ENCODE results near the gene GRK2.

Gene GRK2

DNA sequence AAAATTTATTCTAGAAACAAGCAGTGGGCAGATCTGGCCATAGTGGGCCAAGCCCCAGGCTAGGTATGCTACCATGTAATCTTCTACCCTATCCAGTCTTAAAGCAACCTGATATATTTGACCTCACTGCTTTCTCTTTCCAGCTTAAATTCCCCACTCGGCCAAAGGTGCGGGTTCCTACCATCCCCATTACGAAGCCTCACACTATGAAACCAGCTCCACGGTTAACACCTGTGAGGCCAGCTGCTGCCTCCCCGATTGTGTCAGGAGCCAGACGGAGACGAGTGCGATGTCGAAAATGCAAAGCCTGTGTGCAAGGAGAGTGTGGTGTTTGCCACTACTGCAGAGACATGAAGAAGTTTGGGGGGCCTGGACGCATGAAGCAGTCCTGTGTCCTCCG is 21.2 kb upstream of the GRK2 start:
- DNase-seq (ENCODE audit: low spot score) = no peak
- Histone ChIP-seq H2AK5ac (ENCODE audit: low read depth, low read length) (no peak overlapping the region), H3K9me3 (replicated peaks in 1 of 2; ENCODE audit: control insufficient read depth in 2 of 2, insufficient read depth in 1 of 2, low read depth in 1 of 2, low read length in 2 of 2) (no peaks in the 10 kb centered on the region), H3K79me1 (ENCODE audit: low read depth, low read length) (no peaks in the 10 kb centered on the region), H3K4me2 (ENCODE audit: insufficient read depth, low read length, poor library complexity, severe bottlenecking) (no peak overlapping the region), H2BK5ac (ENCODE audit: low read length) (no peak overlapping the region), H3K36me3 (replicated peaks in 1 of 2; ENCODE audit: control insufficient read depth in 2 of 2, insufficient read depth in 2 of 2, low read length in 2 of 2) (peaks cover 48 to 80% of the 10 kb centered on the region in 2 donors), H3K23ac (ENCODE audit: low read depth, low read length, poor library complexity) (no peak overlapping the region), H3K4me3 (ENCODE audit: low read length in 2 of 2) (no peak overlapping the region), H3K4ac (ENCODE audit: low read length) (no peak overlapping the region), H2BK120ac (ENCODE audit: low read depth, low read length) (no peak overlapping the region), H3K4me1 (ENCODE audit: control insufficient read depth in 2 of 2, insufficient read depth in 1 of 2, low read depth in 1 of 2, low read length in 2 of 2) (peaks cover 4% of the 10 kb centered on the region in 2 donors), H4K91ac (ENCODE audit: low read depth, low read length, poor library complexity) (no peak overlapping the region), H3K9ac (ENCODE audit: low read depth, low read length, poor library complexity) (no peak overlapping the region), H3K27me3 (ENCODE audit: control insufficient read depth in 3 of 3, insufficient read depth in 3 of 3, low read depth in 1 of 3, low read length in 3 of 3) (no peaks in the 10 kb centered on the region), H2BK15ac (ENCODE audit: low read length) (no peak overlapping the region), H2AFZ (ENCODE audit: low read length) (no peak overlapping the region), H4K8ac (ENCODE audit: low read depth, low read length) (no peak overlapping the region), H3K14ac (ENCODE audit: low read length) (no peak overlapping the region), H3K27ac (replicated peaks; ENCODE audit: low read length) (no peak overlapping the region), H2BK12ac (ENCODE audit: low read length) (no peak overlapping the region), H3K18ac (ENCODE audit: low read length) (no peak overlapping the region)
- WGBS, 2 donors (ENCODE audit: extremely low coverage in 2 of 2, insufficient read length in 2 of 2, insufficient replicate concordance in 1 of 2) = no CpG with 5 or more reads among the region's 11 CpGs

DNA sequence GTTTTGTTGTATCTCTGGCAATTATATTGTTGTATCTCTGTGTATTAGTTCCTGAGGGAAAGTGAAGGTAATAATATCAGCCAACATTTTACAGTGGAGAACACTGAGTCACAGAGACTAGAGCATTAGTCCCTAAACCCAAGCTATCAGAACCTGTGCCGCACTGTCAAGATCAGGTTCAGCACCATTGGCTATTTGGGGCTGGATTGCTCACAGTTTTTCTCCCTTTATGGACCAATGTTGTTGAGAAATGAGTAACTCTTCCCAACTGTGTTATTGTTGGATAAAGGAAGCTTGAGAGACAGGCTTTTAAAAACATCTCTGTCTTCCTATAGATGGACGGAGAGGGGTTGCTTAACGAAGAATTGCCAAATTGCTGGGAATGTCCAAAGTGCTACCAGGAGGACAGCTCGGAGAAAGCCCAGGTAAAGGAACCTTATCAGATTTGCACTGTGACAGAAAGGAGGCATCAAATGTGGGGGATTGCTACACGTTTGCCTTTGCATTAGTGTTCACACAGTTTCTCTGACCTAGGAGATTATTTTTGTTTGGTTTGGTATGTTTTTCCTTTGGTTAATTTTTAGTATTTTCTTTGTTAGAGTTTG is 18.2 kb upstream of the GRK2 start:
- peaks cover 3% of the 10 kb centered on the region for H3K79me1 ChIP-seq (ENCODE audit: low read depth, low read length)
- no peak overlapping the region for H3K23ac ChIP-seq (ENCODE audit: low read depth, low read length, poor library complexity)
- H3K4me1 ChIP-seq (ENCODE audit: control insufficient read depth in 2 of 2, insufficient read depth in 1 of 2, low read depth in 1 of 2, low read length in 2 of 2) = no peaks in the 10 kb centered on the region
- no peak overlapping the region for H3K27ac ChIP-seq (replicated peaks; ENCODE audit: low read length)
- no peak for DNase-seq (ENCODE audit: low spot score)
- peaks cover 70 to 100% of the 10 kb centered on the region in 2 donors for H3K36me3 ChIP-seq (replicated peaks in 1 of 2; ENCODE audit: control insufficient read depth in 2 of 2, insufficient read depth in 2 of 2, low read length in 2 of 2)
- no peak overlapping the region for H3K14ac ChIP-seq (ENCODE audit: low read length)
- no peak overlapping the region for H3K9ac ChIP-seq (ENCODE audit: low read depth, low read length, poor library complexity)
- H2AFZ ChIP-seq (ENCODE audit: low read length) = no peak overlapping the region
- no peak overlapping the region for H3K4ac ChIP-seq (ENCODE audit: low read length)
- no peak overlapping the region for H3K4me3 ChIP-seq (ENCODE audit: low read length in 2 of 2)
- no peak overlapping the region for H2AK5ac ChIP-seq (ENCODE audit: low read depth, low read length)
- H3K18ac ChIP-seq (ENCODE audit: low read length) = no peak overlapping the region
- no peaks in the 10 kb centered on the region for H3K27me3 ChIP-seq (ENCODE audit: control insufficient read depth in 3 of 3, insufficient read depth in 3 of 3, low read depth in 1 of 3, low read length in 3 of 3)
- WGBS, 2 donors (ENCODE audit: extremely low coverage in 2 of 2, insufficient read length in 2 of 2, insufficient replicate concordance in 1 of 2) = no CpG with 5 or more reads among the region's 5 CpGs
- H2BK5ac ChIP-seq (ENCODE audit: low read length) = no peak overlapping the region
- no peak overlapping the region for H4K8ac ChIP-seq (ENCODE audit: low read depth, low read length)
- no peak overlapping the region for H2BK120ac ChIP-seq (ENCODE audit: low read depth, low read length)
- H3K4me2 ChIP-seq (ENCODE audit: insufficient read depth, low read length, poor library complexity, severe bottlenecking) = no peak overlapping the region
- no peak overlapping the region for H2BK15ac ChIP-seq (ENCODE audit: low read length)
- no peak overlapping the region for H4K91ac ChIP-seq (ENCODE audit: low read depth, low read length, poor library complexity)
- no peaks in the 10 kb centered on the region for H3K9me3 ChIP-seq (replicated peaks in 1 of 2; ENCODE audit: control insufficient read depth in 2 of 2, insufficient read depth in 1 of 2, low read depth in 1 of 2, low read length in 2 of 2)
- no peak overlapping the region for H2BK12ac ChIP-seq (ENCODE audit: low read length)

DNA sequence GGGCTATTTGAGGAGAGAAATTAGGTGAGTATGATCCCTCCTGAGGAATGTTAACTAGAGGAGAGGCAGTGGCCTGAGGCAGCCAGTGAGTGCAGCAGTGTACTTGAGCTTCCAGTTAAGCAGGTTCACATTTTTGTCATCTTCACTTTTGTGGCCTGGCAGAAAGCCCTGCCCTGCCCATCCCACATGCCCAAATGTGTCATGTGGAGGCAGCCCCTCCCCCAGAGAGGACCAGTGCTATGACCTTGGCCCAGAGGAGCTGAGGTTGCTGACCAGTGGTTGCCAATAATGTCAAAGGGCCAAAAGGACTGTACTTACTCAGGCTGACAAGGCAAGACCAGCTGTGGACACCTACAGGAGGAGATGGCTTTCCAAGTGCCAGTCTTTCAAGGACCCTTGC is 17.6 kb upstream of the GRK2 start:
- H4K8ac ChIP-seq (ENCODE audit: low read depth, low read length) = no peak overlapping the region
- H2BK120ac ChIP-seq (ENCODE audit: low read depth, low read length) = no peak overlapping the region
- no peak overlapping the region for H4K91ac ChIP-seq (ENCODE audit: low read depth, low read length, poor library complexity)
- H3K4me3 ChIP-seq (ENCODE audit: low read length in 2 of 2) = no peak overlapping the region
- no peak overlapping the region for H3K14ac ChIP-seq (ENCODE audit: low read length)
- no peak overlapping the region for H2BK15ac ChIP-seq (ENCODE audit: low read length)
- no peak overlapping the region for H2BK12ac ChIP-seq (ENCODE audit: low read length)
- peaks cover 3% of the 10 kb centered on the region for H3K79me1 ChIP-seq (ENCODE audit: low read depth, low read length)
- H2AK5ac ChIP-seq (ENCODE audit: low read depth, low read length) = no peak overlapping the region
- H3K4ac ChIP-seq (ENCODE audit: low read length) = no peak overlapping the region
- H2BK5ac ChIP-seq (ENCODE audit: low read length) = no peak overlapping the region
- no peak overlapping the region for H2AFZ ChIP-seq (ENCODE audit: low read length)
- no peak overlapping the region for H3K18ac ChIP-seq (ENCODE audit: low read length)
- no peak overlapping the region for H3K9ac ChIP-seq (ENCODE audit: low read depth, low read length, poor library complexity)
- H3K27ac ChIP-seq (replicated peaks; ENCODE audit: low read length) = no peak overlapping the region
- no peak for DNase-seq (ENCODE audit: low spot score)
- no peak overlapping the region for H3K23ac ChIP-seq (ENCODE audit: low read depth, low read length, poor library complexity)
- H3K9me3 ChIP-seq (replicated peaks in 1 of 2; ENCODE audit: control insufficient read depth in 2 of 2, insufficient read depth in 1 of 2, low read depth in 1 of 2, low read length in 2 of 2) = no peaks in the 10 kb centered on the region
- H3K36me3 ChIP-seq (replicated peaks in 1 of 2; ENCODE audit: control insufficient read depth in 2 of 2, insufficient read depth in 2 of 2, low read length in 2 of 2) = peaks cover 74 to 100% of the 10 kb centered on the region in 2 donors
- H3K27me3 ChIP-seq (ENCODE audit: control insufficient read depth in 3 of 3, insufficient read depth in 3 of 3, low read depth in 1 of 3, low read length in 3 of 3) = no peaks in the 10 kb centered on the region
- H3K4me1 ChIP-seq (ENCODE audit: control insufficient read depth in 2 of 2, insufficient read depth in 1 of 2, low read depth in 1 of 2, low read length in 2 of 2) = no peaks in the 10 kb centered on the region
- H3K4me2 ChIP-seq (ENCODE audit: insufficient read depth, low read length, poor library complexity, severe bottlenecking) = no peak overlapping the region

DNA sequence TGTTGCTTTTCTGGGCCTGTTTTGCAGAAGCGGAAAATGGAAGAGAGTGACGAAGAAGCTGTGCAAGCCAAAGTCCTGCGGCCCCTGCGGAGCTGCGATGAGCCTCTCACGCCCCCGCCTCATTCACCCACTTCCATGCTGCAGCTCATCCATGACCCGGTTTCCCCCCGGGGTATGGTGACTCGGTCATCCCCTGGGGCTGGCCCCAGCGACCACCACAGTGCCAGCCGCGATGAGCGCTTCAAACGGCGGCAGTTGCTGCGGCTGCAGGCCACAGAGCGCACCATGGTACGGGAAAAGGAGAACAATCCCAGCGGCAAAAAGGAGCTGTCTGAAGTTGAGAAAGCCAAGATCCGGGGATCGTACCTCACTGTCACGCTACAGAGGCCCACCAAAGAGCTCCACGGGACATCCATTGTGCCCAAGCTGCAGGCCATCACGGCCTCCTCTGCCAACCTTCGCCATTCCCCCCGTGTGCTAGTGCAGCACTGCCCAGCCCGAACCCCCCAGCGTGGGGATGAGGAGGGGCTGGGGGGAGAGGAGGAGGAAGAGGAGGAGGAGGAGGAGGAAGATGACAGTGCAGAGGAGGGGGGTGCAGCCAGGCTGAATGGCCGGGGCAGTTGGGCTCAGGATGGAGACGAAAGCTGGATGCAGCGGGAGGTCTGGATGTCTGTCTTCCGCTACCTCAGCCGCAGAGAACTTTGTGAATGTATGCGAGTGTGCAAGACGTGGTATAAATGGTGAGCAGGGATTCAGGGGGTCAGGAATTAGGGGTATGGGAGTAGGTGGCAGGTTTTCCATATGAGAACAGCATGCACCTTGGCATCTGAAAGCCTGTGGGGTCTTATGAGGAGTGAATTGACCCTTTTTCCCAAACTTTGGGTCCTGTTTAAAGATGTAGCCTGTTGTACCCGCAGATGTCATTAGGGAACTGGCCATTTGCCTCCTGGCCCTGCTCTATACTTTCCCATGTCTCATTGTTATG is 15.9 kb upstream of the GRK2 start:
- Histone ChIP-seq H3K4ac (ENCODE audit: low read length) (no peak overlapping the region), H2AFZ (ENCODE audit: low read length) (no peak overlapping the region), H3K36me3 (replicated peaks in 1 of 2; ENCODE audit: control insufficient read depth in 2 of 2, insufficient read depth in 2 of 2, low read length in 2 of 2) (peaks cover 80 to 100% of the 10 kb centered on the region in 2 donors), H3K9me3 (replicated peaks in 1 of 2; ENCODE audit: control insufficient read depth in 2 of 2, insufficient read depth in 1 of 2, low read depth in 1 of 2, low read length in 2 of 2) (no peaks in the 10 kb centered on the region), H3K27ac (replicated peaks; ENCODE audit: low read length) (no peak overlapping the region), H2BK12ac (ENCODE audit: low read length) (no peak overlapping the region), H4K8ac (ENCODE audit: low read depth, low read length) (no peak overlapping the region), H2BK120ac (ENCODE audit: low read depth, low read length) (no peak overlapping the region), H3K9ac (ENCODE audit: low read depth, low read length, poor library complexity) (no peak overlapping the region), H3K23ac (ENCODE audit: low read depth, low read length, poor library complexity) (no peak overlapping the region), H3K14ac (ENCODE audit: low read length) (no peak overlapping the region), H3K4me3 (ENCODE audit: low read length in 2 of 2) (no peak overlapping the region), H4K91ac (ENCODE audit: low read depth, low read length, poor library complexity) (no peak overlapping the region), H2AK5ac (ENCODE audit: low read depth, low read length) (no peak overlapping the region), H3K18ac (ENCODE audit: low read length) (no peak overlapping the region), H3K4me2 (ENCODE audit: insufficient read depth, low read length, poor library complexity, severe bottlenecking) (no peak overlapping the region), H3K27me3 (ENCODE audit: control insufficient read depth in 3 of 3, insufficient read depth in 3 of 3, low read depth in 1 of 3, low read length in 3 of 3) (no peaks in the 10 kb centered on the region), H2BK15ac (ENCODE audit: low read length) (no peak overlapping the region), H3K79me1 (ENCODE audit: low read depth, low read length) (peaks cover 3% of the 10 kb centered on the region), H3K4me1 (ENCODE audit: control insufficient read depth in 2 of 2, insufficient read depth in 1 of 2, low read depth in 1 of 2, low read length in 2 of 2) (no peaks in the 10 kb centered on the region), H2BK5ac (ENCODE audit: low read length) (peak overlapping the region; percentile 7)
- no peak for DNase-seq (ENCODE audit: low spot score)
- no CpG with 5 or more reads among the region's 37 CpGs for WGBS, 2 donors (ENCODE audit: extremely low coverage in 2 of 2, insufficient read length in 2 of 2, insufficient replicate concordance in 1 of 2)
